ENCODE results near the gene KCNT1.

Gene KCNT1

DNA sequence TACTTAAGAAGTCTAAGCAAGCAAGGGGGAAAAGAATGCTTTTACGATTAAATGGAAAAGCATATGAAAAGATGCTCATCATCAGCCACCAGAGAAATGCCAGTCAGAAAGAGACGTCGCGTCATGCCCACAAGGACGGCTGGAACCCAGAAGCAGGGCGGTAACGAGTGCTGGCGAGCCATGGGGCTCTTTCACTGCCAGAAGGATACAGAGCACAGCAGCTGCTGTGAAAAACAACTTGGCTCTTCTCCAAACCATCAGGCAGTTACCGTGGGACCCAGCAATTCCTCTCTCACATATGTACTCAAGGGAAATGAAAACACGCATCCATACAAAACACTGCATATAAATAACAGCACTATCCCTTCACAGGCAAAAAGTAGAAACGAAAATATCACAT lies 109.8 kb downstream of the KCNT1 start:
- DNase-seq (ENCODE audit: low read depth), result no peak
- H3K9ac ChIP-seq (ENCODE audit: low read length), result no peak overlapping the region
- H3K4me3 ChIP-seq (ENCODE audit: low read length), result no peak overlapping the region
- H3K4me1 ChIP-seq (ENCODE audit: control insufficient read depth, insufficient read depth, low read length), result peaks cover 11% of the 10 kb centered on the region
- no peaks in the 10 kb centered on the region for H3K9me3 ChIP-seq (ENCODE audit: control insufficient read depth, low read length)
- peaks cover 66% of the 10 kb centered on the region for H3K36me3 ChIP-seq (ENCODE audit: control insufficient read depth, insufficient read depth, low read length, severe bottlenecking)
- no peaks in the 10 kb centered on the region for H3K27me3 ChIP-seq (replicated peaks; ENCODE audit: control insufficient read depth, insufficient read depth, low read length)

GRCh38 chr9:135812961-135813360 lies 111.0 kb downstream of the KCNT1 start:
- no peak for DNase-seq (ENCODE audit: low read depth)
- Histone ChIP-seq H3K4me3 (ENCODE audit: low read length) (no peak overlapping the region), H3K4me1 (ENCODE audit: control insufficient read depth, insufficient read depth, low read length) (peaks cover 11% of the 10 kb centered on the region), H3K27me3 (replicated peaks; ENCODE audit: control insufficient read depth, insufficient read depth, low read length) (no peaks in the 10 kb centered on the region), H3K9me3 (ENCODE audit: control insufficient read depth, low read length) (no peaks in the 10 kb centered on the region), H3K9ac (ENCODE audit: low read length) (no peak overlapping the region), H3K36me3 (ENCODE audit: control insufficient read depth, insufficient read depth, low read length, severe bottlenecking) (peaks cover 75% of the 10 kb centered on the region)

DNA sequence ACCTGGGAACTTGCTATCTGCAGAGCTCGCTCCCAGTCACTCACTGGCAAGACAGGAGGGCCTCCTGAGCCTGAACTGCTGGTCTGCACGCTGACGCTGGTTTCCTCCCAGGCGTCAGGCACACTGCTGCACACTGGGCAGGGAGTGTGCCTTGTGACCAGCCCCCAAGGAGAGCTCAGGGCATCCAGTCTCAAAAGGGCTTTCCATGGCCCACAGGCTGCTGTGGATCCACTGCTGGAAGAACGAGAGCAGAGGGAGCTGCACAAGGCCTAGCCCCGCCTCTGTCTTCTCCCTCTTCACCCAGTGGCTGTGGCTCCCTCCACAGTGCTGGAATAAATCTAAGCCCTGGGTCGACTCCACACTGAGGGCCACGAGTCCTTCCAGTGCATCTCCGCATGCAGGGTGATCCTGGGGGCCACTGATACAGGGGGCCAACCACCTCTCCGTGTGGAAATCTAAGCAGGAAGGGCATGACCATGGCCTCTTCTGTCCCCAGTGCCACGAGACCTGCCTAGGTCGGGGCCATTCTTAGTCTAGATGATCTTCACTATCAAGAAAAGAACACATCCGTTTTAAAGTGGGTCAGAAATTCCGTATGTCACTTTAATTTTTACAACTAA lies 111.8 kb downstream of the KCNT1 start:
- no peaks in the 10 kb centered on the region for H3K9me3 ChIP-seq (ENCODE audit: control insufficient read depth, low read length)
- peaks cover 8% of the 10 kb centered on the region for H3K4me1 ChIP-seq (ENCODE audit: control insufficient read depth, insufficient read depth, low read length)
- no peaks in the 10 kb centered on the region for H3K27me3 ChIP-seq (replicated peaks; ENCODE audit: control insufficient read depth, insufficient read depth, low read length)
- no peak overlapping the region for H3K4me3 ChIP-seq (ENCODE audit: low read length)
- no peak for DNase-seq (ENCODE audit: low read depth)
- H3K36me3 ChIP-seq (ENCODE audit: control insufficient read depth, insufficient read depth, low read length, severe bottlenecking), result peaks cover 82% of the 10 kb centered on the region
- no peak overlapping the region for H3K9ac ChIP-seq (ENCODE audit: low read length)

- Histone ChIP-seq H3K27me3 (replicated peaks; ENCODE audit: control insufficient read depth, insufficient read depth, low read length) (no peaks in the 10 kb centered on the region), H3K9me3 (ENCODE audit: control insufficient read depth, low read length) (no peaks in the 10 kb centered on the region), H3K9ac (ENCODE audit: low read length) (no peak overlapping the region), H3K4me1 (ENCODE audit: control insufficient read depth, insufficient read depth, low read length) (peaks cover under 1% of the 10 kb centered on the region), H3K4me3 (ENCODE audit: low read length) (no peak overlapping the region), H3K36me3 (ENCODE audit: control insufficient read depth, insufficient read depth, low read length, severe bottlenecking) (peaks cover 86% of the 10 kb centered on the region)
- DNase-seq (ENCODE audit: low read depth), result no peak
These were observed 112.6 kb downstream of the KCNT1 start for GRCh38 chr9:135814421-135815095.

DNA sequence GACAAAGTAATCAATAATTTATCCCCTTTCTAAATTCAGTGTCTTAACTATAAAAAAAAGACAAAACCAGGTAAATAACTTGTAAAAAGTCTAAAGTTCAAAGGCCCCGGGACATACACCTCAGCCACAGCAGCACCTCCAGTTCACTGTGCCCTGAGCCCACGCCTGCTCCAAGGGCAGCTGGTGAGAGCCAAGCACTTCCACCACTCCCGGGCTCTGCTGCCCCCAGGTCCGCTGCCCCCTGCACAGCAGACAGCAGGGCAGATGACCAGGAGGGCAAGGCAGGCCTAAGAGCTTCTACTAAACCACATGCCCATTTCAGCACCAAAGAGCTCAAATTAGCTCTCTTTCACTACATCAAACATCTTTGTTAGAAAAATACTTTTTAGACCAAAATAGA lies 113.4 kb downstream of the KCNT1 start:
- no peaks in the 10 kb centered on the region for H3K9me3 ChIP-seq (ENCODE audit: control insufficient read depth, low read length)
- no peak overlapping the region for H3K9ac ChIP-seq (ENCODE audit: low read length)
- H3K4me1 ChIP-seq (ENCODE audit: control insufficient read depth, insufficient read depth, low read length), result no peaks in the 10 kb centered on the region
- no peak overlapping the region for H3K4me3 ChIP-seq (ENCODE audit: low read length)
- H3K36me3 ChIP-seq (ENCODE audit: control insufficient read depth, insufficient read depth, low read length, severe bottlenecking), result peaks cover 86% of the 10 kb centered on the region
- DNase-seq (ENCODE audit: low read depth), result no peak
- no peaks in the 10 kb centered on the region for H3K27me3 ChIP-seq (replicated peaks; ENCODE audit: control insufficient read depth, insufficient read depth, low read length)

DNA sequence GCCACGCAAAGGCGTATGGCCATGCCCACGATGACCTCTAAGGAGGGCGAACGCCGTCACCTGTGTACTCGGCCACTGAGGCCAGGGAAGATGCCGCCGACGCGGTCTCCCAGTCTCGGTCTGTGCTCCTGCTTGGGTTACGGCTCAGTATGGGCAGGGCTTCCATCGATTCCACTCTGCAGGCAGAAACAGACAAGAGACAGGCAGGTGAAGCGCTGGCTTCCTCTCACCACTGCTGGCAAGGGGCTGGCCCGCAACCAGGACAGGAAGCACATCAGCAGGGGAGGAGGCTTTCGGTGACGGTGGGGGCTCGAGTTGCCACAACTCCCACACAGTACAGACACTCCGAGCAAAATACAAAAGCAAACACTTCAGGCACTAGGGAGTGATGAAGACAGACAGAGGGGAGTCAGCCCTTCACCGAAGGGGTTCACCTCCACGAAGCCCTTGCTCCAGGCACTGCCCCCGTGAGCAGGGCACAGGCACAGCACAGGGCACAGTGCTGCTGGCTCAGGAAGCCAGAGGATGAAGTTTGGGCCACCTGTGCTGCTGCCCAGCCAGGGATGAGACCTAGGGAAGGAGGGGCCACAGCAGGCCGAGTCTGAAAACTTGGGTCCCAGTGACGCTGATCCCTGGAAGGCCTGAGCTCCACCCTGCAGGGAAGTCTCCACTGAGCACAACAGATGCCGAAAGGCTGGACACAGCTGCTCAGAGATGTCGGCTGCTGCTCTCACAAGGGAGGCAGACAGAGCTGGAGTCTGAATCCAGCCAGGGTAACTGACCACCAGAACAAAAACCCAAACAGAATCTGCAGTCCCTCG lies 114.1 kb downstream of the KCNT1 start:
- Histone ChIP-seq H3K9ac (ENCODE audit: low read length) (no peak overlapping the region), H3K36me3 (ENCODE audit: control insufficient read depth, insufficient read depth, low read length, severe bottlenecking) (peaks cover 86% of the 10 kb centered on the region), H3K4me1 (ENCODE audit: control insufficient read depth, insufficient read depth, low read length) (no peaks in the 10 kb centered on the region), H3K27me3 (replicated peaks; ENCODE audit: control insufficient read depth, insufficient read depth, low read length) (no peaks in the 10 kb centered on the region), H3K9me3 (ENCODE audit: control insufficient read depth, low read length) (no peaks in the 10 kb centered on the region), H3K4me3 (ENCODE audit: low read length) (no peak overlapping the region)
- no peak for DNase-seq (ENCODE audit: low read depth)

DNA sequence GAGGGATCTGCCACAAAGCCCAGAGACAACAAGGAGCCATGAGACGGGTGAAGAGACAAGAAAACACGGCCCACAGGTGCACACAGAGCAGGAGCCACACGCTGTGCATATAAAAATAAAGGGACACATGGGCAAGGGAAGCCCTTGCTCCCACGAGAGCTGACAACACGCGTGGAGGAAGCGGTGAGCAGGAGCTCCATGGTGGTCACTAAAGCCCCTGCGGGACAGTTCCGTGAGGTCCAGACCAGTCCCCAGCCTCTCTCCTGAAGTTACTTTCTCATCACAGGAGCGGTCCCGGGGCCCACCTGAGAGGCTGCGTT lies 114.6 kb downstream of the KCNT1 start:
- peaks cover 86% of the 10 kb centered on the region for H3K36me3 ChIP-seq (ENCODE audit: control insufficient read depth, insufficient read depth, low read length, severe bottlenecking)
- H3K9me3 ChIP-seq (ENCODE audit: control insufficient read depth, low read length), result no peaks in the 10 kb centered on the region
- no peak overlapping the region for H3K4me3 ChIP-seq (ENCODE audit: low read length)
- no peaks in the 10 kb centered on the region for H3K4me1 ChIP-seq (ENCODE audit: control insufficient read depth, insufficient read depth, low read length)
- H3K9ac ChIP-seq (ENCODE audit: low read length), result no peak overlapping the region
- DNase-seq (ENCODE audit: low read depth), result no peak
- H3K27me3 ChIP-seq (replicated peaks; ENCODE audit: control insufficient read depth, insufficient read depth, low read length), result no peaks in the 10 kb centered on the region

DNA sequence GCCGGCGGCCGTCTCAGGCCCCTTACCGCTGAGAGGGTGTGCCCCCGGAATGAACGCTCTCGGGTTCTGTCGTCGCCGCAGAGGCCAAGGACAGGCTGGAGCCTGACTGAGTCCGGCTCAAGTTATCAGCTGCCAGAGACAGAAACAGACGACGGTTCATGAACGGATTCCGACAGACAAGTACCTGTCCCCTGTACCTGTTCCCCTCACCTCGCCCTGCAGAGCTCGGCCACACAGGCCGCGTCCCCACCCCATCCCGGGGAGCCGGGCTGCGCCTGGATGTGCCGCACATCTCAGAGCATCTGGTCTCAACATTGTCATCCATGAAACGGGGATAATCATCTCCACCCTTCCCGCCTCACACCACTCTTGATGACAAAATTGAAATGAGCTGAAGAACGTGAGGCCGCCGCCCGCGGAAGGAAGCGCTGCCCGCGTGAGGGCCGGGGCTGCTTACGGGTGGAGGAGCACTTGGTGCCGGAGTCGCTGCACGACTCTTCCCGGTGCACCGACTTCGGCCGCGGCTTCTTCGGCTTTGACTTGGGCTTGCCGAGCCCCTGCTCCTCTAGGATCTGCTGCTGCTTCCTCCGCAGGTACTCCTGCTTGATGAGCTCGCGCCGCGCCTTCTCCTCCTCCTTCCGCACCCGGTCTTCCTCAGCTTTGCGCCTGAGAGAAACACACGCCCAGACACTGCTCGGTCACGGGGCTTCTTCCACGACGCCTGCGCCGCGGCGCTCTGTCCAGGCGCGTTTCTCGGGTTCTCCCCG lies 116.1 kb downstream of the KCNT1 start:
- H3K27me3 ChIP-seq (replicated peaks; ENCODE audit: control insufficient read depth, insufficient read depth, low read length), result no peaks in the 10 kb centered on the region
- H3K9ac ChIP-seq (ENCODE audit: low read length), result no peak overlapping the region
- no peak for DNase-seq (ENCODE audit: low read depth)
- peaks cover 95% of the 10 kb centered on the region for H3K36me3 ChIP-seq (ENCODE audit: control insufficient read depth, insufficient read depth, low read length, severe bottlenecking)
- H3K4me1 ChIP-seq (ENCODE audit: control insufficient read depth, insufficient read depth, low read length), result no peaks in the 10 kb centered on the region
- H3K9me3 ChIP-seq (ENCODE audit: control insufficient read depth, low read length), result no peaks in the 10 kb centered on the region
- no peak overlapping the region for H3K4me3 ChIP-seq (ENCODE audit: low read length)

GRCh38 chr9:135818718-135819475 lies 116.9 kb downstream of the KCNT1 start:
- Histone ChIP-seq H3K27me3 (replicated peaks; ENCODE audit: control insufficient read depth, insufficient read depth, low read length) (no peaks in the 10 kb centered on the region), H3K36me3 (ENCODE audit: control insufficient read depth, insufficient read depth, low read length, severe bottlenecking) (peaks cover 95% of the 10 kb centered on the region), H3K9ac (ENCODE audit: low read length) (no peak overlapping the region), H3K4me1 (ENCODE audit: control insufficient read depth, insufficient read depth, low read length) (no peaks in the 10 kb centered on the region), H3K4me3 (ENCODE audit: low read length) (no peak overlapping the region), H3K9me3 (ENCODE audit: control insufficient read depth, low read length) (no peaks in the 10 kb centered on the region)
- no peak for DNase-seq (ENCODE audit: low read depth)

- Histone ChIP-seq H3K4me1 (ENCODE audit: control insufficient read depth, insufficient read depth, low read length) (no peaks in the 10 kb centered on the region), H3K36me3 (ENCODE audit: control insufficient read depth, insufficient read depth, low read length, severe bottlenecking) (peaks cover 88% of the 10 kb centered on the region), H3K9ac (ENCODE audit: low read length) (no peak overlapping the region), H3K4me3 (ENCODE audit: low read length) (no peak overlapping the region), H3K27me3 (replicated peaks; ENCODE audit: control insufficient read depth, insufficient read depth, low read length) (no peaks in the 10 kb centered on the region), H3K9me3 (ENCODE audit: control insufficient read depth, low read length) (no peaks in the 10 kb centered on the region)
- DNase-seq (ENCODE audit: low read depth), result no peak
These were observed 117.9 kb downstream of the KCNT1 start for GRCh38 chr9:135819905-135820304.
